Umbilical cord (tissue), 2 donors: ENCODE measurements around the gene TDRD3. TPM values are rescaled to one million over a fixed set of nuclear protein-coding genes. Genes with fewer than 3 reads are reported as not detected.

Source experiments
- DNase-seq: peaks from one replicate; pipeline ENCODE4 v3.0.0-alpha.2; 2015; ENCODE audit warnings: low spot score
- total RNA-seq: library from RNA; depleted of rRNA; stranded (reverse); fragments of >200 nt; gene quantifications from one replicate; pipeline ENCODE4 v1.2.3, GENCODE V29; 2014; ENCODE audit warnings: low replicate concordance; ENCODE audit not compliant: insufficient read depth

The TDRD3 gene
- total RNA-seq, 1 donor from 2014 or later, result 50.6 TPM

DNA sequence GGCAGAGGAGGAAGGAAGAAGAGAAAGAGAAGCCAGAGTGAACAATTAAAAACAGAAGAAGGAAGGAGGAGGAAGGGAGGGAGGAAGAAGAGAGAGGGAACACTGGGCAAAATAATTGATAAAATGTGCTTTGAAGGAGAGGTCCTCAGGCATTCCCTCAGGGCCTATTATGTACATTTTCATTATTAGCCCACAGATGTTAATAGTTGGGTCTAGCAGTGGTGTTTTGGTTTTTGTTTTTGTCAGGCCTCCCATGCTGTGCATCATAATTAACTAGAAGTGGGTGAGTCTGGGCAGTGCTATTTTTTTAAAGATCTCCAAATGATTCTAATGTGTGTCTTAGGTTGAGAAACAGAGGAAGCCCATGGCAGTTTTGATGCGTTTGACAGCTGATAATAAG lies 178.1 kb downstream of the TDRD3 start:
- DNase-seq, result no peak

DNA sequence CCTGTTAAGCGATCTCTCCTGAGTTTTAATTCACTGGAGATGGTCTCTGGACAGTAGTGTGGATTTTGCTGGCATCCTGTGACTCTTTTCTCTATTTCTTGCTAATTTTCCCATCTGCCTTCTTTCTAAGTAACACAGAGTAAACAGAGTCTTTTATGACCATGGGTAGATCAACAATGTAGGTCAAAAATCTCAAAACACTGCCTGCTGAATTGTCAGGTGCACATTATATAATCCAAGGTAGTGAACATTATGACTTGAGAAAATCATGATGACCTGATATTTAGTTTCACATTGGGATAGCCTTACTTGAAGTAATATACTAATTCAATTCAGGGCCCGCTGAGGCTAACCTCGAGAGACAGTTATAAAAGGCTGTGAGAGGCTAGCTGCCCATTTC lies 180.7 kb downstream of the TDRD3 start:
- no peak for DNase-seq

DNA sequence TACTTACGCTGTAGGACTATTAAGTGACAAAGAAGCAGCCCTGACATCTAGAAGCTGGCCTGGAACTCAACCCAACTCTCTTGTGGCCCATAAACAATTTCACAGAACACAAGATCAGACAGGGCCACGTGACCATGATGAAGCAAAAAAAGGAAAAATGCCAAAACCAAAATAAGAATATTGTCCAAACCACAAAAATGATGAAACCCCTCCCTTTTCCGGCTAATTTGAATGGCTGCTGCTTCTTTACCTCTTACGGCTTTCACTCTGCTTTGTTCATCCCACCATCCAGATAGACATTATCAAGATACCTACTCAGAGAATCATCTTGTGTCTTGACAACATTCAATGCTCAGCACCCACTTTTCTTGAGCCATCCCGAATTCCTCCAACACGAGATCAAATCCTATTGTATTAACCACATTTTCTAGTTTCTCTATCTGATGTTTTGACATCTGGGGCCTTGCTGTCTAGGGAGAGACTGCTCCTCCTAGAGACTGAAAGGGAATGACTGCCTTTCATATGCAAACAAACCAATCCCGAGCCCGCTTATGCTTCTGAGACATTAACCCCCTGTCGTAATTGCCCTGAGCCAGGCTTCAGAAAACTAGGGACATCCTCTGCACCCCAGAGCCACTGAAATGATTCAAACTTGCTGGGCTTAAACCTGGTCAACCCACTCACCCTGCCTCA lies 186.3 kb downstream of the TDRD3 start:
- DNase-seq, result no peak

DNA sequence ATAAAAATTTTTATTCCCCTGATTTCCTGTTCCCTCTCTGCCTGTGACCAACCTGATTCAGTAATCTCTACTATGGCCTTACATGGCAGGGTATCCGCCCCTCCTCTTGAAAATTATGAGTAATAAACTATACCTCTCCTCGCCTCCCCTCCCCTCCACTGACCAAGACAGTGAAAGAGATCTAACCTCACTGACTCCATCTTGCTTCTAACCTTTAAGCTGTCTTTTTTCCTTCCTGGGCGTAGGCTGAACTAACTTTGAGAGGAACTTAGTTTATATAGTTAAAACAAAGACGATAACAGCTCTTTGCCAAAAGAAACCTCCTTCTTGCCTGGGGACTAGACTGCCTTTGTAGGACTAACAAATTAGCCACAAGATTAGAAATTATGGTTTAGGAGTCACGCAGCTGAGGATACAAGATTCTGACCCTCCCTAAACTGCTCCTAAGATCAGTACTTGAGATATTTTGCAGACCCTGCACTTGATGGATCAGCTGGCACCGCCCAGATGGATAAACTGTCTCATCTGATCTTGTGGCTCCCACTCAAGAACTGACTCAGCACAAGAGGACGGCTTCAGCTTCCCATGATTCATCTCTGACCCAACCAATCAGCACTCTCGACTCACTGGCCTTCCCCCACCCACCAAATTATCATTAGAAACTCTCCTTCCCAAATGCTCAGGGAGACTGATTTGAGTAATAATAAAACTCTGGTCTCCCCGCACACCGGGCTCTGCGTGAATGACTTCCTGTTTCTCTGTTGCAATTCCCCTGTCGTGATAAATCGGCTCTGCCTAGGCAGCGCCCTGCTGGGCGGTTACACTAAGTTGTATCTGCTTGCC lies 187.1 kb downstream of the TDRD3 start:
- DNase-seq, result peak; percentile 2

DNA sequence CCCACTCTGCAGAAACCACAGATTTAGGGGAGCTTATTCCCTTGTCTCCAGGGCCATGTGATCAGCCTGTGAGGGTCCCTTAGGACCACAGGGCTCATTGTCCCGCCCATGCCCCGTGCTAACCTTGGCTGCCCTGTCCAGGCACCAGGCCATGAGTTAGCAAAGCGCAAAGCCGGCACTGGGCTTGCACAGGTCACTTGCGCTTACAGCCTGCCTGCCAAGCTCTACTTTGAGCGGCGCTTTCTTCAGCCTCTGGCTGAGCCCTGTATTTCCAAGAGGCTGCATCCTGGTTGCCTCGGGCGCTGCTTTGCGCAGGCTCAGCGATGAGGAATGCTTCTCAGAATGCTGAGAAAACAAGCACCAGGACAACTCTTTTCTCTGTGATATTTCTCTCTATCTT lies 188.0 kb downstream of the TDRD3 start:
- no peak for DNase-seq

DNA sequence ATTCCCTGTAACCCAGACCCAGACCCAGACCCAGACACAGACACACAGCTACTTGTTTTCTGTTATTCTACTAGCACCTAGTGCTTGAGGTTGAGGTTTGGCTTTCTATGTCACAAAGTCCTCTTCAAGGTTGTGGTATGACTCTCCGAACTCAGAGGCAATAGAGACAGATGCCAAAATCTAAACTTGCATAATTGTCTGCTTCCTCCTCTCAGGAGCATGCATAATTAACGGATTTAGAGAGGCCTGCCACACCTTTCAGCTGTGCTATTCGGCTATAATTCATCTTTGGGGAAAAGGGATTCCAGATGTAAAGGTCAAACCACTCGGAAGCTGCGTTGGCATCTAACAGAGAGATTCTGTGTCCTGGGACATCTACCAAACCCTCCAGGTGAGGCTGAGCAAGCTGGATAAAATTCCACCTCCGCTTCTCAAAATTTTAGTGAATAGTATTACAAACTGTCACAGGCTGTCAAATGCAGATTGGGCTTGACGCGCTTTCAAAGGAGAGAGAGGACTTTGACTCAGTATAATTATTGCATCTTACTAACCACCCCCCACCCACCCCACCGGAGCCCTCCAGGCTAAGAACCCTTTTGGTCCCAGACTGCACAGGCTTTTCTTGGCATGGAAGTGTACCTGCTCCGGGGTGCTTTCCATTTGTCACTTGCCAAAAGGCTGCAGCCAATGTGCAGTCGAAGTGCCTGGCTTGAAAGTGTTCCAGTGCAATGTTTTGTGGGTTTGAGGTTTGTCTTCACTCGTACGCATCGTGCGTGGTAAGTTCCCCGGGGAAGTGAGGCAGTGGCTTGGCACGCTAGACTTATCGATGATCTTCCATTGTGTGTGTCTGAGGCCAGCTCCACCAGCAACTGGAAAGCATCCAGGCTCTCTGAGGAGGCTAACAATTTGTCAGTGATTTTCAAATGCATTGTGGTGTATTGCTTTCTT lies 194.1 kb downstream of the TDRD3 start:
- DNase-seq, result no peak

DNA sequence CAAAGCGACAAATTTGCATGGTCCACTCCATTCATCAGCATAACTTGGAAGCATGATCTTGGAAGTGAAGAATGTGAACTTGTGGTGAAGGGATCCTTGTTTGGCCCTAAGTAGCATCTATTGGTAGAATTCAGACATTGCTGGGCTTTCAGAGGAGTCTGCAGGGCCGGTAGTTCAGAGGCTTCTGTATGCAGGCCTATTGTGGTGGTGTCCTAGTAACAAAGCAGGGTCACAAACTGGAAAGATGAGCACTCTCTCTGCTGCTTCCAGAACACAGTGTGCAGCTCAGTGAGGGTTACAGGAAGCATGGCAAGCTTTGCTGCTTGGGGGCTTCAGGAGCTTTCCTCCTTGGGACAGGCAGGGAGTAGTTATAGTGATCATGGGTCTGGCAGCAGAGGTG lies 206.0 kb downstream of the TDRD3 start:
- no peak for DNase-seq

DNA sequence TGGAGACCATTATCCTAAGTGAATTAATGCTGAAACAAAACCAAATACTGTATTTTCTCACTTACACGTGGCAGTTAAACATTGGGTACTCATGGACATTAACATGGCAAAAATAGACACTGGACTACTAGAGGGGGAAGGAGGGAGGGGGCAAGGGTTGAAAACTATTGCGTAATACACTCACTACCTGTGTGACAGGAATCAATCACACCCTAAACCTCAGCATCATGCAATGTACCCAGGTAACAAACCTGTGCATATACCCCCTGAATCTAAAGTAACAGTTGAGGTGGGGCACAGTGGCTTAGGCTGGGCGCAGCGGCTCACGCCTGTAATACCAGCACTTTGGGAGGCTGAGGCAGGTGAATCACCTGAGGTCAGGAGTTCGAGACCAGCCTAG lies 207.0 kb downstream of the TDRD3 start:
- no peak for DNase-seq

DNA sequence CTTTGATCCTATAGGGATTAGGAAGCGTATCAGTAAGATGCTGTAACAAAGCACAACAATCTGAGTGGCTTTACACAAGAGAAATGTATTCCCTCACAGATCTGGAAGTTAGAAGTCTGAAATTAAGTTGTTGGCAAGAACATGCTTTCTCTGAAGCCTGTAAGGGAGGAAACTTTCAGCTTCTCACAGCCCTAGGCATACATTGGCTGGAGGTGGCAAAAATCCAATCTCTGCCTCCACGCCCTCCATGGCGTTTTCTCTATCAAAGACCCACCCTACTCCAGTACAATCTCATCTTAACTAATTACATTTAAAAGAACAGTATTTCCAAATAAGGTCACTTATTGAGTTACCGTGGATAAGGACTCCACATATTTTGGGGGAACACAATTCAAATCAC lies 211.9 kb downstream of the TDRD3 start:
- DNase-seq, result no peak

DNA sequence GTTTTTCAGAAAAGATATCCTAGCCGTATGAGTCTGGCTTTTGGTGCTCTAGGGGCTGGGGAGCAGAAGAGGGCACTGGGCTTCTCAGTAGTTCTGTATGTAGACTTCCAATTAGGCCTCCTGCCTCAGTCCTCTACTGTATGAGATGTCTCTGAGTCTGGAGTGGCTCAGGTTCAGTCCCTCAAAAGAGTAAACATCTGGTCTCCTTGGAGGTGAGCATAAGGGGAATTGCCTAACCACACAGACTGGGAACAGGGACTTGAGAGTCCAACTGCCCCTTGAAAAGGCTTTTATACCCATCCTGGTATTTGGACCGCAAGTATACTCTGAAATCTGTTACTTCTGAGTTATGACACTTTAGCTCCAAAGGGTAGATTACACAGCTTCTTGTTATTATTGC lies 214.5 kb downstream of the TDRD3 start:
- DNase-seq, result no peak

DNA sequence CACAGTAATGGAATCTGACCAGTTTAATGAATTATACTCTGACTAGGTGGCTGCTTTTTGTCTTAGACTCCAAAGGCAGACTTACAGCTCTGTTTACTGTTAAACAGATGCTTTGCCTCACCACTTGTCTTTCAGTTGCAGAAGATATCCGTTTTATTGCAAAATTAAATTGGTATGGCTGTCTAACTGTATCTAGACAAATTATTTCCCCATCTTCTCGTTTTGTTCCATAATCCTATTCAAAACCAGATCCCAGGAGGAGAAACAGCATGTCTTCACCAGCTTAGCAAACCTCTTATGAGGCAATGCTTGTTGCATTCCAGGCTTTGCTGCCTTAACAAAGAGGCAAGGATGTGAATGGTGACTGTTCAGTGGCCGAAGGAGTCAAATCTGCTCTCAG lies 215.6 kb downstream of the TDRD3 start:
- peak; percentile 43 for DNase-seq

DNA sequence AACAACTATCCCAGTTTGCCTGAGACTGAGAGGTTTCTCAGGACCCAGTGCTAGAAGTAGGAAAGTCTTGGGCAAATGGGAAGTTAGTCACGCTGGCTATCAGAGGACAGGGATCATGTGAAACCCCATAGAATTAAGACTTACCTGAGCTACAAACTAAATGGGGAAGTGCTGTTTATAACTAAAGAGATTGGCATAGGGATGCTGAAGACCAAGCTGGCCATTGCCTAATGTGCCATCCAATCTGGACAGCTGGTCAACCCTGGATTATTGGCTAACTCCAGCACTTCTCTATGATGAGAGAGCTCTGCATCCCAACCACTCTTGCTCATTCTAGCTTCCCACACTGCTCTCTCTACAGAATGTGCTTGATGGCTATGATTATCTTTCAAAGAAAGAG lies 216.1 kb downstream of the TDRD3 start:
- DNase-seq, result no peak

DNA sequence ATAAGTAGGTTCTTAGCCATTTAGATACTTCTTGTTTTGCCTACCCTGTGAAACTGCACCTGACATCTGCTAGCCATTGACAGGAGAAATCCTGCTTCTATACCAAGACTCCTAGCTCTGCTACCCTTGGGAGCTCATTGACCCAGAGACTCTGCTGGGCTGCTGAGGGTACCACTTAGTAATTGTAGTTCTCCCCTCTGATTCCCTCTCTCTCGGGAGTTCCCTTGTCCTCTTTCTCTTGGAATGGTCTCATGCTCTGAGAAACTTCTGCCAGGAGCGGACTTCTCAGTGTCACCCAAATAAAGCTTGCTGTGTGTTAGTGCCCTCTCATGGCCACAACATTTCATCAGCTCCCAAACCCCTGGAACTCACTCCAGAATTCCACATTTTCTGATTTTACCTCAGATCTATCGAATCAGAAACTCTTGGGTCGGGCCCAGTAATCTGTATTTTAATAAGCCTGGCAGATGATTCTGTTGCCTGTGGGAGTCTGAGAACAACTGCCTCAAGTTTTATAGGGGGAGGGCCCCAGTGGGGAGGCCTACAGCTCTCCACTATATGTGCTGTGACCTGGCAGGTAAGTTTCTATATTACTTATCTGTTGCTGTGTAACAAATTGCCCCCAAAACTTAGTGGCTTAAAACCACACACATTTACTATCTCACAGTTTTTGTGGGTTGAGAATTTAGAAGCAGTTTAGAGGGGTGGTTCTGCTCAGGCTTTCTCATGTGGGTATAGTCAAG lies 221.1 kb downstream of the TDRD3 start:
- peak; percentile 5 for DNase-seq

DNA sequence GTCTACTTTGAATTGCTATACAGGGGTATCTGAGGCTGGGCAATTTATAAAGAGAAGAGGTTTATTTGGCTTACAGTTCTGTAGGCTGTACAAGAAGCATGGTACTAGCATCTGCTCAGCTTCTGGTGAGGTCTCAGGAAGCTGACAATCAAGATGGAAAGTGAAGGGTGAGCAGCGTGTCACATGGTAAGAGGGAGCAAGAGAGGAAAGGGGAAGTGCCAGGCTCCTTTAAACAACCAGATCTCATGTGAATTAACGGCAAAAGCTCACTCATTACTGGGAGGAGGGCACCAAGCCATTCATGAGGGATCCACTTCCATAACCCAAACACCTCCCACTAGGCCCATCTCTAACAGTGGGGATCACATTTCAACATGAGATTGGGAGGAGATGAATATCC lies 222.4 kb downstream of the TDRD3 start:
- no peak for DNase-seq

DNA sequence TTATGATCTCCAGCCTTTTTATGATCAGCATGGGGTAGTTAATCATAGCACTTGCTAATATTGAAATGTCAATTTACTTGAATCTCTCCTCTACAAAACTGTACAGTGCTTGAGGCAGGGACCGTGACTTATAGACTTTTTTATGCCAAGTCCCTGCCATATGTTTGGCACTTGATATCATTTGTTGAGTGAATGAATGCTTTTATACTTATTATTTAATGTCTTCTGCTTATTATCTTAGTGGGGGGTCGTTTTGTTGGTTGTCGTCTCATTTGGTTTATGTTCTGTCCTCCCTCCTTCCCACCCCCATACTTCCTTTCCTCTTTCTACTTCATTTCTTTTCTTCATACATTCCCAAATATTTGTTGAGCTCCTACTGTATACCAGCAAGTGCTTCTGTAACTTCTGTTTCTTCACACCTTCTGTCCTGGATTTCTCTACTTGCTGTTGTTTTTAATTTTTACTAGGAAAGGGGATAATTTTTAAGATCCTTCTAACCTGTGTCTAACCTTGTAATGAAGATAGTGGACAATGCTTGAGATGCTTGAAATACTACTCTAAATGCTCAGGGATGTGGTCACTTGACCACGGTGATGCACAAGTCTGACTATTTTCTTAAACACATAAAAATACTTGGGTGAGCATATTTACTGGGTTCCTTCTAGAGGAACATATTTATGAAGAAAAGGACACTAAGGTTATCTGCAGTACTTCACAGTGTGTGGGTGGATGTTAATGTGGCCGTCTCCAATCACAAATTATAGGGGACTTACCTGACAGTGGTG lies 223.8 kb downstream of the TDRD3 start:
- DNase-seq, result no peak

DNA sequence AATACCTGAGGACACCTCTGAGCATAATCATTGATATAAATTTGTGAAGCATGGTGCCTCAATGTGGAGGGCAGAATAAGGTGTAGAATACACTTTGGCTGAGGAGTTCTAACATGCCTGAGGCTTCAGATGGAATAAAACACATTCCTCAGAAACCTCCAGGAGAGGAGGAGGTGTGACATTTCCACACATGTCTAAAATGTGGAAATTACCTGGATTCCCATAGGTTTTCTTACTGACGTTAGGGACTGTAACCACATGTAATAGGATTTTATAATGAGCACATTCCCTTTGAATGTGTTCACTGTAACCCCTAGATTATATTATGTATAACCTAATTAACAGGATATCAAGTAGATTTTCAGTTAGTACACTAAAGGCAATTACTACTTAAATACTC lies 226.1 kb downstream of the TDRD3 start:
- DNase-seq, result no peak
